ENCODE results near the gene VEPH1. TPM values are rescaled to one million over a fixed set of nuclear protein-coding genes. Genes with fewer than 3 reads are reported as not detected.

The VEPH1 gene
- total RNA-seq, 4 donors from 2014 or later, result 0.48 to 11.7 (median 3.2) TPM

DNA sequence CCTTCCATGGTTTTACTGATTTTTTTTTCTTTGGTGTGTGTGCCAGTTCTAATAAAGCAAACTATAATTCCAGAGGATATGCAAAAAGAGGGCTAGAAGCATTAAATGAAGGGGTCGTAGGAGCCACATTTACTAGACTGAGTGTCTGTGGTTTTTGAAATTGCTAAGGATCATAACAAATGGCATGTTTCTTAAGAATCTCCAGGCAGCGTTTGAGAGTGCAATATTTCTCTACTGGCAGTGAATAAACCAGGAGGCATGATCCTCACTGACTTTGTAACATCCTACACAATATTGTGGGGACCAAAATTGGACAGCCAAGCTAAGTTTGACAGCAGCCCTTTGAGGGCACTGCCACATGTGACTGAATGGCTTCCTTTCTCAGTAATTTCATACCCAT lies 227.4 kb downstream of the VEPH1 start:
- TF ChIP-seq CTCF (IDR thresholded peaks at IDR 0.05), result no peak
- DNase-seq (ENCODE audit: low spot score) (no peak), ATAC-seq (ENCODE audit: low FRiP score) (no peak)

DNA sequence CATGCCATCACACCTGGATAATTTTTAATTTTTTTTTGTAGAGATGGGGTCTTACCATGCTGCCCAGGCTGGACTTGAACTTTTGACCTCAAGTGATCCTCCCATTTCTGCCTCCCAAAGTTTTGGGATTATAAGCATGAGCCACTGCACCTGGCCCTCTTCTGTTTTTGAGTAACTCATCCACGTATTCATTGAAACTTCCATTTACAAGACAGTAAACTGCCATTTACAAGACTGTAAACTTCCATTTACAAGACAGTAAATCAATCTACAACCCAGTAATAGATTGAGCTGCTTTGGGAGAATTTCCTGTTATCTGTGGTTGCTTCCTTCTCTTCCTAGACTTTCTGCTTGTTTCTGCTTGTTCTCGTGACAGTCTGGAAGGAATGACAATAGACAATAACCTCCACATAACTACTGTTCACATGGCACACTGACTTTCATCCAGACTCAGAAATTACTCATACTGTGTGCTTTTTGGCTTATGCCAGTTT lies 228.5 kb downstream of the VEPH1 start:
- no peak for ATAC-seq (ENCODE audit: low FRiP score)

DNA sequence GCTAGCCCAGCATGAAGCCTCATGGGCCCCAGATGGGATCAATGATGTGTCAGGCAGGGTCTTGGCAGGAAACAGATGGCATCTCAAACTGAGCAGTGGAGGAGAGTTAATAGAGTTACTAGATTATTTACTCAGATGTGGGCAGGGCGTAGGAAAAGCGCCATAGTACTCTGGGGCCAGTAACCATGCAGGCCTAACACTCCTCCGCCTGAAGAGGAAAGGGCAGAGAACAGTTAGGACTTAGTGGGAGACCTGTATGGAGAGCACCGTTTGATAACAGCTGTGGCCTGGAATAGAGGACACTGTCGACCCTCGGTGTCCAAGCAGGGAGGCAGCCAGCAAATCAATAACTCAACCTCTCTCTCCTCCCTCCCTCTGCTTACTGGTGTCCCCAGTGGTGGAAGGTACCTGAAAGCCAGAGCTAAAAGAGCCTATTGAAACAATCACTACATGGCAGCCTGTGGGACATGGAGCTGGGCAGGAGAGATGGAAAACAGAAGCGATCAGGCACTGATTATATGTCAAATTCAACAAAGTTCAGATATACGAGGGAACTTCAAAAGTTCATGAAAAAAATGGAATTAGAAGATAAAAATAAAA lies 231.8 kb downstream of the VEPH1 start:
- no peak for TF ChIP-seq CTCF (IDR thresholded peaks at IDR 0.05)
- DNase-seq (ENCODE audit: low spot score) (no peak), ATAC-seq (ENCODE audit: low FRiP score) (no peak)

More for the DNA sequence above, 228.5 kb downstream of the VEPH1 start:
- DNase-seq (ENCODE audit: low spot score), result no peak
- no peak for TF ChIP-seq CTCF (IDR thresholded peaks at IDR 0.05)

DNA sequence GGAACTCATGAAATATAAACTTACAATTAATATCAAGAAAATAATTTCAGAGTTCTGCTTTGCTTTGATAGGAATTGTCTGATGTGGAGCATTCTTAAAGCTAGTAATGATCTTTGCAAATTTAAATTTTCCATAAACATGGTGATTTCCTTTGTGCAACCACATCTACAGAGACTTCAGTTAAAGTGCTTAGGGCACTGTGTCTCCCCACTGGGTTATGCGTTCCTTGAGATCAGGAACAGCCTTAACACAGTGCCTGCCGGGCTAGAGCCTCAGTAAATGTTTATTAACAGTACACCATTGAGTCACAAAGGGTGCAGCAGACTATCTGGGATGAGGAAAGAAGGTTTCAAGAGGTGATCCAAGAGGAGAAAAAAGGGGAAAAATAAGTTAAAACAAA lies 235.2 kb downstream of the VEPH1 start:
- DNase-seq (ENCODE audit: low spot score), result no peak
- no peak for TF ChIP-seq CTCF (IDR thresholded peaks at IDR 0.05)
- ATAC-seq (ENCODE audit: low FRiP score), result no peak

GRCh38 chr3:157265931-157266330 lies 237.3 kb downstream of the VEPH1 start:
- ATAC-seq (ENCODE audit: low FRiP score) (no peak), DNase-seq (ENCODE audit: low spot score) (no peak)
- no peak for TF ChIP-seq CTCF (IDR thresholded peaks at IDR 0.05)

GRCh38 chr3:157263027-157263426 lies 240.2 kb downstream of the VEPH1 start:
- TF ChIP-seq CTCF (IDR thresholded peaks at IDR 0.05), result no peak

GRCh38 chr3:157261000-157261399 lies 242.2 kb downstream of the VEPH1 start:
- DNase-seq (ENCODE audit: low spot score) (no peak), ATAC-seq (ENCODE audit: low FRiP score) (no peak)
- no peak for TF ChIP-seq CTCF (IDR thresholded peaks at IDR 0.05)

More at GRCh38 chr3:157263027-157263426, 240.2 kb downstream of the VEPH1 start:
- ATAC-seq (ENCODE audit: low FRiP score) (no peak), DNase-seq (ENCODE audit: low spot score) (no peak)

Measured in omental fat pad (tissue), 4 donors.